GM19023 (cell line): Measurements from ENCODE around the gene AOPEP.
A peak's percentile ranks its signal among the peaks of the same experiment; 100 is the strongest.

Experiments used
- ATAC-seq: cut with Tn5 transposase; IDR thresholded peaks from one replicate; pipeline ENCODE4 v1.9.1; 2021; ENCODE audit warnings: mild to moderate bottlenecking, moderate library complexity; ENCODE audit not compliant: unreplicated experiment

The AOPEP gene

DNA sequence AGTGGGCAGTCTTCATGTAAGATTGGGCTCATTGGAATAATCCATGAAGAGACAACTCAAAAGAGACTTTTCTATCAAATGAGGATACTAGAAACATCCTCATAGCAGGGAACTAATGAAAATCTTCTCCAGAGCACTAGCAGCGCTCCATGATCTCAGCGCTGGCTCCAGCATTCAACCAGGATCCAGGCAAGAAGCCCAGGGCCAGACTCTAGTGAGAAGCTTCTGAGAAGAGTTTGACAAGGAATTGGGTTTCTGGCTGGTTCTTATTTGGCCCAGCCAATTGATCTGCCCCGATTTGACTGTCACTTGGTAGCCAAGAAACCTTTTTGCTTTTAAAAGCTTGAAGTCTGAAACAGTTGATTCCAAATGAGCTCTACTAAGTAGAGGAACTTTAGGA lies 60.1 kb downstream of the AOPEP start:
- ATAC-seq: no peak

DNA sequence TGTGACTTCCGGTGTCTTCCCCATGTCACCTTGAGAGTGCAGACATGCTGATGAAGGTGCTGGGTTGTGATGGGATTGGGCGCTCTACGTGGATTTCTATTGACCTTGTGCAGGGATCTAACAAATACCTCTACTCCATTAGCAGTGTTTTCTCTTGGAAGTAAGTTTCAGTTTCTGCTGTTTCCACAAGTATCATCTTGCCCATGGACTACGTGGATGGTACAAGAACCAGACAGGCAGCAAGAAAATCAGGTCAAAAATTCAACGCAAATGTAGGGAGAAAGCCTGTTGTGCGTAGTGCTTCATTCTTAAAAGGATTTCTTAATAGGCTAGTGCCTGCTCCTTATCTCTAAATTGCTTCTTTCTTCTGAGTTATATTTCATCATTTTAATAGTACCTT lies 60.8 kb downstream of the AOPEP start:
- ATAC-seq: no peak

- no peak for ATAC-seq
These were observed 62.1 kb downstream of the AOPEP start for GRCh38 chr9:94788570-94789105.

GRCh38 chr9:94791435-94791834 lies 64.9 kb downstream of the AOPEP start:
- no peak for ATAC-seq

- no peak for ATAC-seq
These were observed 66.0 kb downstream of the AOPEP start for GRCh38 chr9:94792511-94792910.

DNA sequence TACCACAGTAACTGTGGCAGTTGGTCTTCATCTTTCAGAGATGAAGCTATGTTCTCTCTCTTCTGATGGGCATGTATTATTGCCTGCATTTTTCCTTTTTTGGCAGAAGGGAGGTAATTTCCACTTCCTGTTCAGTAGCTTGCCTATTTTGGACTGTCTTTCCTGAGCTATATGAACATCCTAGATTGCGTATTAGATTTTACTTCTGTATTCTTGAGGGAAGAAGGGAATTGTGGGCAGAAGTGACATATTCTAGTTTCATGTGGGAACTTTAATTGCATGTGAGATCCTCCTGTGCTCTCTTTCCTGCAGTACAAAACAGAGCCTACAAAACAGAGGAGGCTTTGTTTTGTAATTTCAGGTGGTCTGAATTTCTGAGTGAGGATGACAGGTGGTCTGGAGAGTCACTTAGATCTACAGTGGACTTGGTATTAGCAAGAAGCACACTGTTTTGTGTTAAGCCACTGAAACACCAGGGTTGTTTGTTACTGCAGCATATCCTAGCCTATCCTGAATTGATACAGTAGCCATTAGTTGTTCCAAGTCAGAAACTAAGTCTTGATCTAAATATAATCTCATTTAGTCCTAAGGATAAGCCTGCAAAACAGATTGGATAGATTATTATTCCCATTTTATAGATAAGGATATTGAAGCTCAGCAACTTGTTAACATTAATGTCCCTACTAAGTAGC lies 68.1 kb downstream of the AOPEP start:
- ATAC-seq: no peak

DNA sequence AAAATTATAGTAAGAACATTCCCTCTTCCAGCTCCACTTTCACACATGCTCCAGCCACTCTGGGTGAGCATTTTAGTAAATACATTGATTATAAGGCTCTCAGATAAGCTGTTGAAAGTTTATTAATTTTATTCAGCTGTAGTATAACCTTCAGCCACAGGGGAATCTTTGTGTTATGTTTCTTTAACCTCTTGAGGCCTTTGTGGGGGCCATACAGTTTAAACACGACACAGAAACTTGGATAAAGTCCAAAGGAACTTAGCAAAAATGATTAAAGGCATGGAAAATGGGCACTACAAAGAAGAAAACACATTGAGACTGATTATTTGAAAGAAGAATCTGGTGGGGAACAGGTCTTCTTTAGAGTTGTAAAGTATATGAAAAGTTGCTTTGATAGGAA lies 70.2 kb downstream of the AOPEP start:
- ATAC-seq: no peak

- ATAC-seq: no peak
These were observed 71.7 kb downstream of the AOPEP start for GRCh38 chr9:94798201-94798600.

GRCh38 chr9:94798708-94799107 lies 72.2 kb downstream of the AOPEP start:
- no peak for ATAC-seq

GRCh38 chr9:94799578-94800264 lies 73.2 kb downstream of the AOPEP start:
- no peak for ATAC-seq

DNA sequence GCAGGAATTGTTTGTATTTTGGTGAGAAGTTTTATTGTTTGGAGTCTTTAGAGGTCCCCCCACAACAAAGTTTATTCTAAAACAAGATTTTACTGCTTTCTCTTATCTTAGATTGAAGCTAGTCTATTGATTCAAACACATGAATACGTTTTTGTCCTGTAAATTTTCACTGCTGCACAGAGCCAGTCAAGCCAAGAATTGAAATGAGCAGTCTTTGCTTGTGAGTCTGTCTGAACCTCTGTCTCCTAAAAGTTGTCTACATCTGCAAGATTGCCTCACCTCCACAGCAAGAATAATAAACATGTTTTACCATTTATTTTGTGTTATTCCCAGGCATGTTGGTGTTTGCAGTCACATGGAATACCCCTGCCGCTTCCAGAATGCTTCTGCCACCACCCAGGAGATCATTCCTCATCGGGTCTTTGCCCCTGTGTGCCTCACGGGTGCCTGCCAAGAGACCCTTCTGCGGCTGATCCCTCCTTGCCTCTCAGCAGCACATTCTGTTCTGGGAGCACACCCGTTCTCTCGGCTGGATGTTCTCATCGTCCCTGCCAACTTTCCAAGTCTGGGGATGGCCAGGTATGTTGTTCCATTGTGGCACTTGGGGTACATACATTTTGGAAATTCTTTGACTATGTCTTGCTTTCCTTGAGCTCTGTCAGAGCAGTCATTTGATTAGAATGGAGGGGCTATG lies 74.1 kb downstream of the AOPEP start:
- ATAC-seq: no peak

GRCh38 chr9:94801234-94801633 lies 74.7 kb downstream of the AOPEP start:
- ATAC-seq: no peak

DNA sequence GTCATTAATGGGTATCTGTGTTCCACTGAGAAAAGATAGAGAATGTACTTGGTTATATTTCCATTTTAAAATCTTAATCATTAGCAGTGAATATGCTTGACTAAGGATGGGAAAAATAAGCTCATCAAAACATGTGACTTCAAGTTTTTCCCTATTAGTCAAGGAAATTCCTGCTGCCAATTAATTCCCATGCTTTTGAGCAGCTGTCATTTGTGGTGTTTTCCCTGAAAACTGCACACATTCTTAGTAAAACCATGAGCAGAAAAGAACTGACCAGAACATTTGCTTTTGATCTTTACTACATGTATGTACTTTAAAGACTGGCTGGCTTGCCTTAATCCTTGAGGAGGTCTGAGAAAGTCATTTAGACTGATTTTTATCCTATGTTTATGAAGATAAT lies 75.2 kb downstream of the AOPEP start:
- ATAC-seq: no peak

GRCh38 chr9:94802251-94802650 lies 75.8 kb downstream of the AOPEP start:
- no peak for ATAC-seq

DNA sequence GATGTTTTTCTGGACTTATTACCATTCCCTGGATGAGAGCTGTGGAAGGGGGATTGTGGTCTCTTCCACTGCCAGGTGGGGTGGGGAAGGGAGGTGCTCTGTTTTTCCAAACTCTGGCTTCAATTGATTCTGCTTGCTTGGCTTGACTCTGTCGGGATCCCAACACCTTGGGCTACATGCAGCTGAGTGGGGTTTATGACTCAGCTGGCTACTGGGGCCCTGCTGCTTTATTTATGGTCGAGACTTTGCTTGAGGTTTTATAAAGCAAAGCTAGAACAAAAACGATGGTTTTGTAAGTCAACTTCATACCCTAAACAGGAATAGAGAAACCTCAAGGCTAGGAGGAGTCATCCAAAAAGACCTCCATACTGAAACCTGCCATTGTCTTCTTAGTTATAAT lies 76.3 kb downstream of the AOPEP start:
- peak; percentile 58 for ATAC-seq

- no peak for ATAC-seq
These were observed 77.8 kb downstream of the AOPEP start for GRCh38 chr9:94804316-94804715.

DNA sequence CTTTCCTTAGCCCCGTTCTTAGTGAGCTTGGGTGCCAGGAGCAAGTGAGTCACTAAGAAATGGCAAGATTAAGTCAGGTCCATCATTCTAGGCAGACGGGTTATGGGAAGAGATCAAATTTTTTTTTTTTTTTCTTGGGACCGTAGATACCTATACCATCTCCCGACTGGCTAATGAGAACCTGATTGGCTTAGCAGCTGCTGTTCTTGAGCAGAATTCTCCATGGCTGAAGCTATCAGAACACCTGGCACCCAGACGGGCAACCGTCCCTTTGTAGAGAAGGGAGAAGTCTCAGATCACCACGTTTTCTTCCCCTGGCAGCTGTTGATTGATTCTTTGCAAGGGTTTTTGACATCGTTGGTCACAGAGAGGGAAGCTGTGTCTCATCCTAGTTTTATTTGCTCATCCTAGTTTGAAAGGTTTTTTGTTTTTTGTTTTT lies 78.6 kb downstream of the AOPEP start:
- ATAC-seq: no peak

DNA sequence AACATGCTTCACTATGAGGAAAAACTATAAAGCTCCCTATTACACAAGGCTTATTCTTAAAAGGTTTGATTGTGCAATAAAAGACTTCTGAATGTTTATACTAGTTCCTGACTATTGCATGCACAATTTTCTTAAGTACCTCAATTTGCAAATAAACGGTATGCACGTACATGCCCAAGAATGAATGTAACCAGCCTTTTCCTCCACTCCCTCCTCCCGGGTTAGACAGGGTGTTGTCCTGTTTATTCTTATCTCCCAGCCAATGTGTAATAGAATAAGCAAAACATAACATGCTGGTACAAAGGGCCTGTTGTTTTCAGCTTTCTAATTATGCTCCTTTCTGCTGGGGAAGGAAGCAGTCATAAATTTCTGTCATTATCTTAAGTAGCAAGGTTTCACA lies 79.1 kb downstream of the AOPEP start:
- ATAC-seq: no peak

- ATAC-seq: no peak
These were observed 79.9 kb downstream of the AOPEP start for GRCh38 chr9:94806307-94806893.

GRCh38 chr9:94807556-94807955 lies 81.1 kb downstream of the AOPEP start:
- no peak for ATAC-seq

GRCh38 chr9:94808926-94809700 lies 82.6 kb downstream of the AOPEP start:
- ATAC-seq: no peak
